Hippocampal formation (tissue), 2 donors: ENCODE data around the gene PARN.
"Not testable (repeated sequence)": the region's sequence is repeated elsewhere in the genome, so short reads cannot be mapped to it uniquely, and the experiment has no call there.

Source experiments
- DNase-seq, 2 donors: peaks; one replicate each; lab custom pipeline; 2025; lab: John Stamatoyannopoulos, UW

PARN gene

DNA sequence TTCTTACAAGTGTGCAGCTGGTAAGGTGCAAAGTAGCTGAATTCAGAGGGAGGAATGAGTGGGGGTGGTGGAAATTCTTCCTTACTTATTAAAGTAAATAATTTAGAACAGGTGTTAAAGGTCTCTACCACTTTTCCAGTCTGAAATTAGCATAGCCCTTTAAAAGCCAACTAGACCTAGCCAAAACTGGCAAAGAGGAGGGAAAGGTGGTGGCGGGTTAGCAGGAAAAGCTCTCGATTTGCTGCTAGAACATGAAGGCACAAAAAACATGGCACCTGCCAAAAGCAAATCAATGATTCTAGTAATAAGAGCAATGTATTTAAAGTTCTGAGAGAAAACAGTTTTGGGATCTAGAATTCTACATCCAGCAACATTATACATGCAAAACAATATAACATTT is 157.7 kb downstream of the PARN start:
- no peak for DNase-seq

DNA sequence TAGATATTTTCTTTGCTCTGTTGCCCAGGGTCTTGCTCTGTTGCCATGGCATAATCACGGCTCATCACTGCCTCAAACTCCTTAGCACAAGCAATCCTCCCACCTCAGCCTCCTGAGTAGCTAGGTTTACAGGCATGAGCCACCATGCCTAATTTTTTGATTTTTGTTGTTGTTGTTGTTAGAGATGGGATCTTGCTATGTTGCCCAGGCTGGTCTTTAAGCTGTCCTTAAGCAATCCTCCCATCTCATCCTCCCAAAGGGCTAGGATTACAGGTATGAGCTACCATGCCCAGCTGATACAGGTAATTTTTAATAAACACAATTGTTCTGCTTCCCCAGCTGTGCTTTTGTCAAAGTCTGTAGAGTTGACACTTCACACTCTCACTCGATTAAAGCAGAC is 159.3 kb downstream of the PARN start:
- no peak for DNase-seq

DNA sequence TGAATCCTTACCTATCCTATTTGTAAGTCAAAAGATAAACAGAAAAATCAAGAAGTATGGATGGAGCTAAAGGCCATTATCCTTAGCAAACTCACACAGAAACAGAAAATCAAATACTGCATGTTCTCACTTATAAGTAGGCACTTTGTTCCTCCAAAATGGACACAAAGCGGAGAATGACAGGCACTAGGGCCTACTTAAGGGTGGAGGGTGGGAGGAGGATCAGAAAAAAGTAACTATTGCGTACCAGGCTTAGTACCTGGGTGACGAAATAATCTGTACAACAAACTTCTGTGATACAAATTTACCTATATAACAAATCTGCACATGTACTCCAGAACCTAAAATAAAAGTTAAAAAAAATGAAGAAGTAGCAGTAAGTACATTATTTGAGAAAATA is 164.3 kb downstream of the PARN start:
- no peak for DNase-seq

DNA sequence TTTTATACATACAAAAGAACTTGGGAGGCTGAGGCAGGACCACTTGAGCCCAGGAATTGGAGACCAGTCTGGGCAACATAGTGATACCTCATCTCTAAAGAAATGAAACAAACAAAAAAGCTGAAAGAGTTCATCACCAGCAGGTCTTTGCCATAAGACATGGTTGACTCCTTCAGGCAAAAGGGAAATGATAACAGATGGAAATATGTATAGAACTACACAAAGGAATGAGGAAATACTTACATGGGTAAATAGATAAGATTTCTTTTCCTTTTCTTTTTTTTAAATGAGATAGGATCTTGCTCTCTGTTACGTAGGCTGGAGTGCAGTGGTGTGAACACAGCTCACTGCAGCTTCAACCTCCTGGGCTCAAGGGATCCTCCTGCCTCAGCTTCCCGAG is 165.3 kb downstream of the PARN start:
- no peak for DNase-seq

DNA sequence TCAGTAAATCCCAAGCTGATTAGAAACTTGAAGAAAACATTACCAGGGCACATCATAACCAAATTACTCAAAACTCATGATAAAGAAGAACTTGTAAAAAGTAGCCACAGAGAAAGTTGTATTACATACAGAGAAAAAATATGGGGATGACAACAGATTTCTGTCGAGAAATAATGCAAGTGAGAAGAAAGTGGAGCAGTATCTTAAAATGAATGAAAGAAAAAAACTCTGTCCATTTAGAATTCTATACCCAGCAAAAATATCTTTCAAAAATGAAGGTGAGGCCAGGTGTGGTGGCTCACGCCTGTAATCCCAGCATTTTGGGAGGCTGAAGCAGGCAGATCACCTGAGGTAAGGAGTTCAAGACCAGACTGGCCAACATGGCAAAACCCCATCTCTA is 165.9 kb downstream of the PARN start:
- no peak for DNase-seq

DNA sequence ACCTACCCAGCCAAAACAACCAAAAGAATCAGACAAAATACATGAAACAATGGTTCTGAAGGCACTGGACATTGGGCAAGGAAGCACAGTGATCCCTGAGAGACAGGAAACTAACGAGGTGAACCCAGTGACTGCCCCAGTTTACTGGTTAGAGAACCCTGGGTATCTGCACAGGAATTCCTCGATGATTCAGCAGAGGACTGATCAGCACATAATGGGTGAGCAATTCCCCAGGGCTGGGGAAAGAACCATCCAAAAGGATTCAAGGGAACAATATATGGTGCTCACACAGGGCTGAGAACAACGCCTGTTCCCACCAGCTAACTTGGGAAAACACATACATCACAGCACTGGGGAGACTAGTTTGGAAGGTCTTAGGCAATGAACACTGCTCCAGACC is 167.2 kb downstream of the PARN start:
- no peak for DNase-seq

DNA sequence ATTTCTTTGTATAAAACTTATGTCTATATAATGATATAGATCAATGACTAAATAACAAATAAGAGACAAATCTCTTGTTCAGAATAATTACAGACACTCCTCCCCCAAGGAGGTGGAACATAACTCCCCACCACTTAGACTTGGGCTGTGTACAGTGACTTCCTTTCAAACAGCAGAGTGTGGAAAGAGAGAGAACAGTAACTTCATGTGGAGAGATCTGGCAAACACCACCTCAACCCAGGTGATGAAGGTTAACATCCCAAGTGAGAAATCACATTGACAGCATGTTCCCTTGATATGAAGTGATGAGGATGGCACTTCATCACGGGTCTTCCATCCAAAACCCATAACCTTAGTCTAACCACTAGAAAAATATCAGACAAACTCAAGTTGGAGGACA is 169.3 kb downstream of the PARN start:
- no peak for DNase-seq

DNA sequence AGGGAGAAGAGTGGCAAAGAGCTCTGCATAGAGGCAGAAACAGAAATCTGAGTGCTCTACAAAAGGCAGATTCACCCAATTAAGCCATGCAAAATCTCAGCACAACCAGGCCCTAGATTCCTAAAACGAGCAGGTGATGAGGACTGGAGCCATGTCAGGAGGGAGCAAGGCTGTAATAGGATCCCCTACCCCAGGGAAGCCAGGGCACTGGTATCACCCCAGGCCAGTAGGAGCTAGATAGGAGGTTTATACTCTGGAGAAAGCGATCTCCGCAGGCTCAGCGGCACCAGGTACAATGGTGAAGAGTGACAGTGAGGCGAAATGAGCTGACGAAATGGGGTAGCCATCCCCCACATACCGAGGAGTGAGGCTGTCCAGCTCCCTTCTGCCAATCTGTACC is 171.5 kb downstream of the PARN start:
- no peak for DNase-seq

DNA sequence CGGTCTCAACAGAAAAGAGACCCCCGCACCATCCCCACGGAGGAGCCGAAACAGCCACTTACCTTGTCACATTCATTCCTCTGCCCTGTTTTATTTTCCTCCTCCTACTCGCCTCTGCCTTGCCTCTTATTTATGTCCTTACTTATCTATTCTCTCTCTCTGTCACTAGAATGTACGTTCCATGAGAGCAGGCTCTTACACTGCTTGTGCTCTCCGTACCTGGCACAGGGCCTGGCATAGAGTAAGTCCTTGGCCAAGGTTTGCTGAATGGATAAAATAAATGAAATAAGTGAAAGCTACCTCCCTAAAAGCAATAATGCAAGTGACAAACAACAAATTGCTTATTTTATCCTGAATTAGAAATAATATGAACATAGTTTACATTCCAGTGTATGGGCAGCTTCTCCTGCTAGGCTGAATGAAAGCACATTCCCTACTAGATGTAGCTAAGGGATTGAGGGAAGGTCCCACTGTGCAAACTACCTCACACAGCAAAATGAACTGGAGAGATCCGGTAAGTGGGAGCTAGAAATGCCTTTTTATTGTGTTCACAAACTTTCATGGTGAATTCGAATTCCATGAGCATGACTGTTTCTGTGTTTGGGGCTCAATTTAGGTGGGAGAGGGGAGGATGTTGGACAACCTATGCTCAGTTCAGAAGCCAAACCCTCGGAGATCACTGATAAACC is 173.1 kb downstream of the PARN start:
- no peak for DNase-seq

DNA sequence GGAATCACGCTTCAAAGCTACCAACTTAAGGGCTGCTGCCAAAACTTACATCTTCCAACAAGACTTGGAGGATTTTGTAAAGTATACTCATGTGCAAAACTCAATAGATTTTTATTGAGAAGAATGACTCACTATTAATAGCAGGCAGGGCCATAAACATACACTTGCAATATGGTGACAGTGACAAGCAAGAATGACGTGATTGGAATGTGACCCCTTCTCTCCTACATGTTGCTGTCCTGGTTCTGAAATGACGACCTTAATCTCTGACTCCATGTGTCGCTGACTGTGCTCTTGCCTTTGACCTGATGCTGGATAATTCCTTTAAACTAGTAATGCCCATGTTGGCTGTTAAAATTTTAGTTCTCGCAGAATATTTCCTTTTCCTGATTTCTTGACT is 174.5 kb downstream of the PARN start:
- no peak for DNase-seq

DNA sequence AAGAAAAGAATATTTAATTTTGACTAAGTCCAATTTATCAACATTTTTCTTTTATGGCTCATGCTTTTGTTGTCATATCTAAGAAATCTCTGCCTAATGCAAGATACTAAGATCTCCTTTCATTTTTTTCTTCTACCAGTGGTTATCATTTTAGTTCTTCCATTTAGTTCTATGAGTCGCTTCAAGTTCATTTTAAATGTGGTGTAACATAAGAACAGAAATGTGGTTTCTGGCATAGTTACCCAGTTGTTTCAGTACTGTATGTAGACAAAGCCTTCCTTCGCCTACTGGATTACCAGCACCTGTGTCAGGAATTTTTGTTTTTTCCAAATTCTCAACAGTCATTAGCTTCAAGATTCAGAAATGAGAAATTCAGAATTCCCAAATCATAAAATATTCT is 175.7 kb downstream of the PARN start:
- no peak for DNase-seq

DNA sequence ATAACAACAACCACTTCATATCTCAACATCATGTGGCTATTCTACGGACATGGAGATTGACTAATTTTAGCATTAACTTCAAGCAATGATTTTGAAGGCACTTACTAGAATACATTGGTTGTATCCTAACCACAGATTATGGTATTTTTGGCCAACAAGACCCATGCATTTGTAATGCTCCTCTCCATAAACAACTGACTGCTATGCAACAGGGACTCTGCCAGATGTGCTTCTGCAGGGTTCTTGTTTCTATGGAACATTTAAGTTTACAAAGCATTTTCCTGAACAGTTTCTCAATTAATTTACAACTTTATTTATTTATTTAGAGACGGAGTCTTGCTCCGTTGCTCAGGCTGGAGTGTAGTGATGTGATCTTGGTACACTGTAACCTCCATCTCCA is 178.0 kb downstream of the PARN start:
- DNase-seq = no peak

DNA sequence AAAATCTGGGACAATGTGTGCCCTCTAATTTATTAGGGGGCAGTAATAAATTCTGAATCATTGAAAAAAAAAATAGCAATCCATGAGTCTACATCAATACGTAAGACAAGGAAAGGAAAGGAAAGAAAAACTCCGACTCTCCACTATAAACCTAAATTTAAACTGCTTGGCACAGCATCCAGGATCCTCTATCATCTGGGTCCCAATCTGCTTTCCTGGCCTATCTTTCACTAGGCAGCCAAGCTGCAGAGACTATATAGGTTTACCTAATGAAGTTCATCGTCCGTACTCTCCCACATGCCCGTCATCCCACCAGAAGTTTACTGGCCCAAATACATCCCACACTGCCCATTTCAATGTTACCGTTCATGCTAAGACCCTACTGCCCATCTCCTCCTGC is 179.2 kb downstream of the PARN start:
- DNase-seq = no peak

DNA sequence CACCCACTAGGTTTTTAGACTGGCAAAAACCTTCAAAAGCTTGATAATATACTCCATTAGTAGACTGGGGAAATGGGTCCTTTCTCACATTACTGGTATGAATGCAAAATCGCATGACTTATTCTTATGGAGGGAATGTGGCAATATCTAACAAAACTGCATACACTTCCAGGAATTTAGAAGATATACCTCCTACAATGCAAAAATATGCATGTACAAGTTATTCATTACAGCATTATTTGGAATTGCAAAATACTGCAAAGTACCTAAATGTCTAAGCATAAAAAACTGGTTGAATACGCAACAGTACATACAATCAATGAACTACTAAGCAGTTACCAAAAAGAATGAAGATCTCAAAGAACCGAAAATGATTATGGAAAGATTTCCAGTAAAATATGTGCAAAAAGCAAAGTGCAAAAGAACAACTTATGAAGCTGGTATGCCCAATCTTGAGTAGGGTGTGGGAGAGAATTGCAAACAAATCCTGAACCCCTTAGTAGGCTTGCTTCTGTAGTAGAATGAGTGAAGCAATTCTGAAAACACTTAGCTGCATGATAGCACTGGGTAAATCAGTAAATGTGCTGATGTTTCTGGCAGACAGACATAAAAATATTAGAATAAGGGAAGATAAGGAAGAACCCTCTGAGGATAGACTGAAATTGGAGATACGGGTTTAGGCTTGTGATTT is 180.1 kb downstream of the PARN start:
- no peak for DNase-seq

DNA sequence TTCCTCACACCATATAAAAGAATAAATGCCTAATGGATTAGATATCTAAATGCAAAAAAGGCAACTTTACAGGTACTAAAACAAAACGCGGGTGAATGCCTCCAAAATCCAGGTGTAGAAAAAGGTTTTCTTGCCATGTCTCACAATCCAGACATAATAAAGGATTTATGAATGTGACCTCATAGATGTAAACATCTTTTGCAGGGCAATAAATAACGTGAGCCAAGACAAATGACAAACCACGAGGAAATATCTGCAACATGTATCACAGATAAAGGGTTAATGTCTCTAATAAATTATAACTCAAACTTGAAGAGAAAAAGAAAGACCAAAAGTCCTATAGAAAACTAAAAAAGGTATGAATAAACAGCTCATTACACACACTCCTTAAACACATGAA is 180.7 kb downstream of the PARN start:
- no peak for DNase-seq

DNA sequence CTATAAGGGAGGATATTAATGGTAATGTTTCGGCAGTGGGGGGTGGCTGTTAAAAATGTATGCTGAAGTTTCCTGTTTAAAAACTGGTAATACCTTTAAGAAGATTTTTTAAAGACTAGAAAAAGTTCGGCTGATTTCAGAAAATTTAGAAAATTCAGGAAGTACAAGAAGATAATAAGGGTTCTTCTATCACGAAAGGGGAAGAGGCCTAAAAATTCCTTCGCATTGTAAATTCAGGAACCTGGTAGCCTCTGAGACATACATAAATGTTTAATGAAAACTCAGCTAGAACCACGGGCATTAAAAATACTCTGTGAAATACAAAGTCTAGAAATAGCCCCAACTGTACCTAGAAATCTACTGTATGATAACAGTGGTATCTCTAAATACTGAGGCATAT is 181.2 kb downstream of the PARN start:
- DNase-seq = no peak

DNA sequence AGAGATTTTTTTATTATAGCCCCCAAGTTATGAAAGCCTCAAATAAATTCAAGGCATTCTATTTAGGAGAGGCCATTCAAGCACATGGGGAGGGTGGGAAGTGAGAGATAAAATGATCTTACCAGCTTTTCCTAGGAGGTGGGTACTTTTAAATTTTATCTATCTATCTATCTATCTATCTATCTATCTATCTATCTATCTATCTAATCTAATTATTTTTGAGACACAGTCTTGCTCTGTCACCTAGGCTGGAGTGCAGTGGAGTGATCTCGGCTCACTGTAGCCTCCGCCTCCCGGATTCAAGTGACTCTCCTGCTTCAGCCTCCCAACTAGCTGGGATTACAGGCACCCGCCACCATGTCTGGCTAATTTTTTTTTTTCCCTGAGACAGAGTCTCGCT is 182.3 kb downstream of the PARN start:
- no peak for DNase-seq

DNA sequence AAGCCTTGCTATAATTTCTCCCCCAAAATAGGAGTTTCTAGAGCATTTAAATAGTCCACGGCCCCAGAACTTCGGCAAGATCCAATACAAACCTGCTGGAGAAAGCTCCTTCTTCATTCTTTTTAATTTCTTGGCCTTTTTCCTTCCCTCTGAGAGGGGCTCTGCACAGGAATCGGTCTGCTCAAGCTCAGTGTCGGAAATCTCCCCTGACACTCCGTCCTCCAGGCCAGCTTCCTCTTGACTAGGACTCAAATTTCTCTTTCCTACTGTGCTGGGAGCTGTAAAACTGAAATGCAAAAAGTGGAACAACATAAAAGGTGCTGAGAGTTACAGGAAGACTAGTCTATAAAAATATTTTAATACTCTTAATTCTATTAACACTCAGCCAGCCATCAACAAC is 183.3 kb downstream of the PARN start:
- DNase-seq = no peak

DNA sequence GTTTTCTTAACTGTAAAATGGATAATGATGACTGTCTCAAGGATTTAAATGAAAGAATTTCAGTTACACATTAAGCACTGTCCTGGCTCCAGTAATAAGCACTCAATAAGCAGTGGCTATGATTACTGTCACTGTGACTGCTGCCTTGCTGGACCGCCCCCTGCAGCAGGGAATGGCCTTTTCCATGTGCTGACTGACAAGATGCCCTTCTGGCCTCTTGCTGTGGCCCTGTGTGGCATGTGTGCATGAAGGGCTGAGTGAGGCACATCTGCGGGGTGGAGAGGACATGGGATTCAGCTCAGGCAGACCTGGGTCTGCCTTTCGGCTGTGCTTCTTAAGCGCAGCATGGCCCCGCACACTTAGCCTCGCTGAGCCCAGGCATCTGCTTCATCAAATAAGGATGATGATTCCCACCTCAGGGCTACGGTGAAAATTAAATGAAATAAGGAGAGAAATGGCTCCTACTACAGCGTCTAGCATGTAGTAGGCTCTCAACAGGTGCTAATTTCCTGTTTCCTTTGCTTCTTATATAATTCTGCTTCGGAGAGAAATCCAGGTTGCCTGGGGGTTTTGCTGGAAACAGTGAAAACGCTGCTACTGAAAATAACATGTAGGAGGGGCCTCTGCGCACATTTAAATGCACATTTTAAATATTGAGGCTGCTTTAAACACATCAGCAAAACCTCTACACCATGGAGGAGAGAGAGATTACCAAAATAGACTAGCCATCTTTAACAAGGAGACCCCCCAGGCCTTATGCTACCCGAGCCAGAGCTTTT is 183.9 kb downstream of the PARN start:
- no peak for DNase-seq

DNA sequence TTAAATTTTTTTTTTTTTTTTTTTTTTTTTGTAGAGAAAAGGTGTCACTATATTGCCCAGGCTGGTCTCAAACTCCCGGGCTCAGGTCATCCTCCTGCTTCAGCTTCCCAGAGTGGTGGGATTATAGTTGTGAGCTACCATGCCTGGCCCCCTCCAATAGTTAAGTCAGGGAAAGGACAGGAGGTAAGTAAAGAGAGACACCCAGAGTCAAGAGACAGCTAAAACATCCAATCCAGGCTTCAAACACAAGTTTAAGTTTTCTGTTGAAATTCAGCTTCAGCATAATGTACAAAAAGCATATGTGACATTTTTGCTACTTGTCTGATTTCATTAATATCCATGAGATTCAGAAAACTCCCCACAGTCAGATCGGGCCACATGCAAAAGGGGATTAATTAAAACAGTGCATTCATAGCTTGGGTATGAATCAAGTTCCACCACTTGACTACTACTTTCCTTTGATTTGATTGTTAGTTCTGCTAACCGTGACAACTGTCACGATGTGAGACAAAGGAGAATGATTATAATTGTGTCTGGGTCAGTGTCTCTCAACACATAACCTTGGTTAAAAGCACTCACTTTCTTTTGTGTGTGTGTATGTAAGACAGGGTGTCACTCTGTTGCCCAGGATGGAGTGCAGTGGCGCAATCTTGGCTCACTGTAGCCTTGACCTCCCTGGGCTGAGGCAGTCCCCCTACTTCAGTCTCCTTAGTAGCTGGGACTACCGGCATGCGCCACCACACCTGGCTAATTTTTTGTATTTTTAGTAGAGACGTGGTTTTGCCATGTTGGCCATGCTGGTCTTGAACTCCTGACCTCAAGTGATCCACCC is 184.9 kb downstream of the PARN start:
- no peak for DNase-seq

DNA sequence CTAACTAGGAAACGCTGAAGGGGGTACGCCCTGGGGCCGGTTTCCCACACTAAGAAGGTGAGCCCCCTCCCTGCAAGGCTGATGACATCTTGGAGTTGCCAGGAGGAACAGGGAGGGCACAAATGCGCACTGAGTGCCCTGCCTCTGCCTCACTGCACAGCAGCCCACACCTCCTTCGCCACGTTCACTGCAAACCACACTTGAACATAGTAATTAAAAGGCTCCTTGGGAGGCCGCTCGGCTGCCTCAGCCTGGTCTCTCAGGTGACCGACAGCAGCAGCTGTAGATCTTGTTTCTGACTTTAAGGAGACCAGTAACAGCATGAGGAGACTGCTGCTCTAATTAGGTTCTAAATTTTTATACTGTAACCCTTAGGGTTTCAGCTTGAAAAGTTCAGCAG is 188.5 kb downstream of the PARN start:
- DNase-seq = not testable (repeated sequence)

DNA sequence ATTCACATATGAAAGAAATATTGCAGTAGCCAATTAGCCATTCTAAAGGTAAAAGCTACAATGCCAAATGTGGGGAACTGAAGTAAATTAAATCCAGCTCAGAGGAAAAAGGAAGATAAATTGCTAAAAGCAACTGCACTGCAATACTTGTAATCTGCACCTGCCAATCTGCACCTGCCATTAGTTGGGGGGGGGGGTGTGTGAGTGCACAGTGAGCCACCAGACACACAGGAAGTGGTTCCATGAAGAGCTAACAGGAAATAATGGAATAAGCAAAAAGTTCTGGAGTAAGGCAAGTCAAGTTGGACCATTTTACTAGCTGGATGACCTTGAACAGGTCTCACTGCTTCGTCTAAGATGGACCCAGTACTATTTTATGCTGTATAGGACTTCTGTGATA is 191.8 kb downstream of the PARN start:
- no peak for DNase-seq
